ENCODE results near the gene ERAS. TPM values are rescaled to one million over a fixed set of nuclear protein-coding genes. Genes with fewer than 3 reads are reported as not detected.
"Not testable (repeated sequence)": the region's sequence is repeated elsewhere in the genome, so short reads cannot be mapped to it uniquely, and the experiment has no call there.

The ERAS gene
- total RNA-seq, 4 donors from 2014 or later: not detected

GRCh38 chrX:48864210-48864609 lies 37.9 kb downstream of the ERAS start:
- Histone ChIP-seq H3K4me3 (no peak overlapping the region), H3K27me3 (no peaks in the 10 kb centered on the region), H3K4me1 (no peaks in the 10 kb centered on the region), H3K27ac (no peak overlapping the region), H3K36me3 (no peaks in the 10 kb centered on the region), H3K9me3 (no peaks in the 10 kb centered on the region)
- no peak for TF ChIP-seq POLR2A (IDR thresholded peaks at IDR 0.05)
- TF ChIP-seq EP300 (IDR thresholded peaks at IDR 0.05; ENCODE audit: low read depth): no peak
- TF ChIP-seq POLR2AphosphoS5 (IDR thresholded peaks at IDR 0.05): no peak
- TF ChIP-seq CTCF (IDR thresholded peaks at IDR 0.05): no peak
- intact Hi-C loops (cut with DNase I; ENCODE audit: low total_unique reads): no loop called here
- DNase-seq: no peak
- in situ Hi-C loops (cut with MboI; ENCODE audit: low pct_ligation_motif_present in 1 of 4, low pct_unique_long_range_greater_than_20kb in 1 of 4, low sequenced_read_pairs in 3 of 4): no loop called here
- WGBS, 2 donors (ENCODE audit: low coverage in 1 of 2): 13 to 34% methylated on average over 3 to 4 of the region's 4 CpGs

- WGBS, 2 donors (ENCODE audit: low coverage in 1 of 2): 66% methylated on average over 2 of the region's 2 CpGs; no CpG with 5 or more reads in 1 of the 2 donors
- H3K27ac ChIP-seq; H3K9me3 ChIP-seq; H3K36me3 ChIP-seq; in situ Hi-C loops (cut with MboI; ENCODE audit: low pct_ligation_motif_present in 1 of 4, low pct_unique_long_range_greater_than_20kb in 1 of 4, low sequenced_read_pairs in 3 of 4); H3K4me1 ChIP-seq; H3K27me3 ChIP-seq; H3K4me3 ChIP-seq; intact Hi-C loops (cut with DNase I; ENCODE audit: low total_unique reads); DNase-seq: not testable (repeated sequence)
These were observed 45.7 kb downstream of the ERAS start for GRCh38 chrX:48872017-48872416.

GRCh38 chrX:48876944-48877343 lies 50.6 kb downstream of the ERAS start:
- in situ Hi-C loops (cut with MboI; ENCODE audit: low pct_ligation_motif_present in 1 of 4, low pct_unique_long_range_greater_than_20kb in 1 of 4, low sequenced_read_pairs in 3 of 4); H3K9me3 ChIP-seq; H3K4me3 ChIP-seq; DNase-seq; H3K4me1 ChIP-seq; H3K27ac ChIP-seq; H3K36me3 ChIP-seq; H3K27me3 ChIP-seq; intact Hi-C loops (cut with DNase I; ENCODE audit: low total_unique reads): not testable (repeated sequence)
- 41% methylated on average over 4 of the region's 4 CpGs; no CpG with 5 or more reads in 1 of the 2 donors for WGBS, 2 donors (ENCODE audit: low coverage in 1 of 2)

Small RNA genes lying within 50 kb of the gene (small RNA-seq; reads per million reads assigned to genes)
- 0 reads per million in 4 donors for gene RNU6-29P

Other genes with a start within 250 kb of the ERAS start
- gene WDR13, start 229.0 kb upstream of the ERAS start, total RNA-seq: 100 to 1,000 TPM in 3 of 4 donors, 10 to 100 TPM in 1; 96.5 to 238 (median 184) TPM
- gene WAS, start 142.7 kb upstream of the ERAS start, total RNA-seq: 10 to 100 TPM in 1 of 4 donors, 1 to 10 TPM in 3; 3.2 to 13.1 (median 6.3) TPM
- 1 to 10 TPM in 3 of 4 donors, under 1 TPM in 1; 1.00 to 5.3 (median 4.4) TPM for gene SUV39H1, start 129.8 kb upstream of the ERAS start, total RNA-seq
- gene GLOD5, start 64.8 kb upstream of the ERAS start, total RNA-seq: 10 to 100 TPM in 1 of 4 donors, 1 to 10 TPM in 1, not detected in 2; 4.8 to 18.4 TPM
- not detected for gene GATA1, start 39.9 kb upstream of the ERAS start, total RNA-seq
- 100 to 1,000 TPM in 2 of 4 donors, 10 to 100 TPM in 2; 74.4 to 105 (median 93.3) TPM for gene HDAC6, start 24.4 kb upstream of the ERAS start, total RNA-seq
- 100 to 1,000 TPM in 1 of 4 donors, 10 to 100 TPM in 3; 14.0 to 144 (median 20.4) TPM for gene PCSK1N, start 9.1 kb downstream of the ERAS start, total RNA-seq
- 10 to 100 TPM; 26.7 to 61.3 (median 43.7) TPM for gene TIMM17B, start 71.3 kb downstream of the ERAS start, total RNA-seq
- 10 to 100 TPM; 21.7 to 92.3 (median 63.8) TPM for gene PQBP1, start 71.4 kb downstream of the ERAS start, total RNA-seq
- 10 to 100 TPM; 29.5 to 48.3 (median 33.8) TPM for gene SLC35A2, start 85.1 kb downstream of the ERAS start, total RNA-seq
- 10 to 100 TPM in 3 of 4 donors, not detected in 1; 11.2 to 50.7 (median 20.6) TPM for gene PIM2, start 92.5 kb downstream of the ERAS start, total RNA-seq
- 10 to 100 TPM; 39.4 to 96.9 (median 40.6) TPM for gene OTUD5, start 131.1 kb downstream of the ERAS start, total RNA-seq
- under 1 TPM in 2 of 4 donors, not detected in 2; 0.95 to 0.96 TPM for gene KCND1, start 145.3 kb downstream of the ERAS start, total RNA-seq
- 100 to 1,000 TPM in 1 of 4 donors, 10 to 100 TPM in 3; 34.8 to 102 (median 52.9) TPM for gene GRIPAP1, start 175.8 kb downstream of the ERAS start, total RNA-seq
- 10 to 100 TPM; 31.7 to 45.6 (median 44.7) TPM for gene TFE3, start 216.8 kb downstream of the ERAS start, total RNA-seq
- 10 to 100 TPM in 2 of 4 donors, 1 to 10 TPM in 2; 4.4 to 19.1 (median 9.9) TPM for gene CCDC120, start 232.5 kb downstream of the ERAS start, total RNA-seq
- 10 to 100 TPM in 2 of 4 donors, 1 to 10 TPM in 2; 3.4 to 16.8 (median 9.2) TPM for gene PRAF2, start 247.5 kb downstream of the ERAS start, total RNA-seq

All from transverse colon (tissue), 4 donors.